Activated B cell treated with CpG ODN at 0.5 μM for 24 hours (primary cell): ENCODE measurements around the gene STX5. TPM values are rescaled to one million over a fixed set of nuclear protein-coding genes. Genes with fewer than 3 reads are reported as not detected.

Experiments used
- ATAC-seq: fragments of 200-7000 bp; cut with Tn5 transposase; one replicate; pipeline ENCODE4 v1.10.0; 2021; ENCODE audit warnings: low read depth, mild to moderate bottlenecking, moderate library complexity
- CTCF ChIA-PET: fragments of 350-600 bp; sonication (Branson Sonifier 250); formaldehyde crosslinking; loops from one replicate; lab custom pipeline; 2021; ENCODE audit warnings: antibody characterized with exemption; lab: Charles Lee
- POLR2A ChIA-PET: fragments of 350-600 bp; sonication (Branson Sonifier 250); formaldehyde crosslinking; loops from one replicate; lab custom pipeline; 2021; ENCODE audit warnings: antibody characterized with exemption; lab: Charles Lee
- DNase-seq: peaks from one replicate; pipeline ENCODE4 v3.0.0; 2022
- H3K27ac Mint-ChIP-seq: one replicate; pipeline ENCODE4 v1.8.0; 2020; ENCODE audit warnings: mixed read lengths
- H3K27me3 Mint-ChIP-seq: one replicate; pipeline ENCODE4 v1.8.0; 2021; ENCODE audit warnings: mixed read lengths
- H3K36me3 Mint-ChIP-seq: one replicate; pipeline ENCODE4 v1.8.0; 2021; ENCODE audit warnings: low read depth, mixed read lengths
- H3K4me1 Mint-ChIP-seq: one replicate; pipeline ENCODE4 v1.8.0; 2021; ENCODE audit warnings: mixed read lengths
- H3K4me3 Mint-ChIP-seq: one replicate; pipeline ENCODE4 v1.8.0; 2020; ENCODE audit warnings: mild to moderate bottlenecking, mixed read lengths
- H3K9me3 Mint-ChIP-seq: one replicate; pipeline ENCODE4 v1.8.0; 2020; ENCODE audit warnings: mixed read lengths
- CTCF ChIP-seq: fragments of 200-600 bp; IDR thresholded peaks from one replicate; pipeline ENCODE4 v1.8.0; 2022; ENCODE audit warnings: antibody characterized with exemption, mild to moderate bottlenecking
- intact Hi-C: fragments of 100-400 bp; cut with micrococcal nuclease; formaldehyde crosslinking; loops from one replicate; pipeline ENCODE4 v1.15.1; 2024
- total RNA-seq: library from RNA; stranded (reverse); gene quantifications from 2 replicates; pipeline ENCODE4 v1.2.3, GENCODE V29; 2022

Gene STX5
- total RNA-seq, 1 donor from 2014 or later = 71.5 TPM

- DNase-seq (no peak), ATAC-seq (no peak)
- Mint-ChIP-seq H3K36me3 (peaks cover 21% of the 10 kb centered on the region), H3K9me3 (no peaks in the 10 kb centered on the region), H3K27ac (no peak overlapping the region), H3K4me1 (peaks cover 29% of the 10 kb centered on the region), H3K4me3 (no peak overlapping the region), H3K27me3 (no peaks in the 10 kb centered on the region)
- ChIA-PET CTCF (no interaction called here), POLR2A (interaction anchor here (1.2 to 1.6 kb wide), 4 partner anchors 19 to 166 kb away, joined by 3 to 6 read pairs (median 4); partner anchors contain the start of gene TUT1)
- TF ChIP-seq CTCF = no peak
- intact Hi-C loops = no loop called here
These were observed 73.7 kb downstream of the STX5 start for GRCh38 chr11:62757846-62758788.

Other genes with a start within 250 kb of the STX5 start
- gene TUT1, start 240.5 kb downstream of the STX5 start, total RNA-seq = 27.8 and 30.9 TPM in 2 replicates
- gene MTA2, start 230.2 kb downstream of the STX5 start, total RNA-seq = 170 and 175 TPM in 2 replicates
- 115 and 128 TPM in 2 replicates for gene EML3, start 219.3 kb downstream of the STX5 start, total RNA-seq
- 0.89 and 2.6 TPM in 2 replicates for gene ROM1, start 218.8 kb downstream of the STX5 start, total RNA-seq
- 48.8 and 56.6 TPM in 2 replicates for gene B3GAT3, start 210.1 kb downstream of the STX5 start, total RNA-seq
- 187 and 189 TPM in 2 replicates for gene GANAB, start 185.4 kb downstream of the STX5 start, total RNA-seq
- gene INTS5, start 178.7 kb downstream of the STX5 start, total RNA-seq = 24.9 and 27.6 TPM in 2 replicates
- gene C11orf98, start 166.8 kb downstream of the STX5 start, total RNA-seq = 107 and 120 TPM in 2 replicates
- gene CSKMT, start 166.7 kb downstream of the STX5 start, total RNA-seq = 50.5 and 52.1 TPM in 2 replicates
- gene UQCC3, start 160.4 kb downstream of the STX5 start, total RNA-seq = 8.3 and 9.4 TPM in 2 replicates
- gene LBHD1, start 159.8 kb downstream of the STX5 start, total RNA-seq = 19.1 and 24.9 TPM in 2 replicates
- 204 and 205 TPM in 2 replicates for gene UBXN1, start 153.0 kb downstream of the STX5 start, total RNA-seq
- gene LRRN4CL, start 142.5 kb downstream of the STX5 start, total RNA-seq = 0.13 and 0.17 TPM in 2 replicates
- gene BSCL2, start 124.6 kb downstream of the STX5 start, total RNA-seq = 18.6 and 27.8 TPM in 2 replicates
- 1.8 and 2.7 TPM in 2 replicates for gene GNG3, start 124.4 kb downstream of the STX5 start, total RNA-seq
- 58.2 and 63.9 TPM in 2 replicates for gene HNRNPUL2, start 104.6 kb downstream of the STX5 start, total RNA-seq
- gene TTC9C, start 103.6 kb downstream of the STX5 start, total RNA-seq = 35.5 and 44.0 TPM in 2 replicates
- 17.6 and 19.9 TPM in 2 replicates for gene ZBTB3, start 77.9 kb downstream of the STX5 start, total RNA-seq
- 109 and 116 TPM in 2 replicates for gene POLR2G, start 70.5 kb downstream of the STX5 start, total RNA-seq
- gene TAF6L, start 60.7 kb downstream of the STX5 start, total RNA-seq = 32.9 and 38.6 TPM in 2 replicates
- gene TMEM179B, start 44.6 kb downstream of the STX5 start, total RNA-seq = 34.9 and 47.7 TPM in 2 replicates
- 13.0 and 15.0 TPM in 2 replicates for gene TMEM223, start 40.0 kb downstream of the STX5 start, total RNA-seq
- gene NXF1, start 26.6 kb downstream of the STX5 start, total RNA-seq = 89.1 and 91.6 TPM in 2 replicates
- 0.55 TPM in 1 of 2 replicates, not detected in the other for gene TEX54, start 790 bp upstream of the STX5 start, total RNA-seq
- 95.9 and 124 TPM in 2 replicates for gene WDR74, start 7.5 kb upstream of the STX5 start, total RNA-seq
- gene SLC3A2, start 48.8 kb upstream of the STX5 start, total RNA-seq = 270 and 274 TPM in 2 replicates
- not detected in 2 replicates for gene CHRM1, start 89.3 kb upstream of the STX5 start, total RNA-seq
- not detected in 2 replicates for gene SLC22A6, start 152.9 kb upstream of the STX5 start, total RNA-seq
- not detected in 2 replicates for gene SLC22A8, start 183.8 kb upstream of the STX5 start, total RNA-seq